ENCODE data around the gene ZBTB17.
A peak's percentile ranks its signal among the peaks of the same experiment; 100 is the strongest.

The ZBTB17 gene

DNA sequence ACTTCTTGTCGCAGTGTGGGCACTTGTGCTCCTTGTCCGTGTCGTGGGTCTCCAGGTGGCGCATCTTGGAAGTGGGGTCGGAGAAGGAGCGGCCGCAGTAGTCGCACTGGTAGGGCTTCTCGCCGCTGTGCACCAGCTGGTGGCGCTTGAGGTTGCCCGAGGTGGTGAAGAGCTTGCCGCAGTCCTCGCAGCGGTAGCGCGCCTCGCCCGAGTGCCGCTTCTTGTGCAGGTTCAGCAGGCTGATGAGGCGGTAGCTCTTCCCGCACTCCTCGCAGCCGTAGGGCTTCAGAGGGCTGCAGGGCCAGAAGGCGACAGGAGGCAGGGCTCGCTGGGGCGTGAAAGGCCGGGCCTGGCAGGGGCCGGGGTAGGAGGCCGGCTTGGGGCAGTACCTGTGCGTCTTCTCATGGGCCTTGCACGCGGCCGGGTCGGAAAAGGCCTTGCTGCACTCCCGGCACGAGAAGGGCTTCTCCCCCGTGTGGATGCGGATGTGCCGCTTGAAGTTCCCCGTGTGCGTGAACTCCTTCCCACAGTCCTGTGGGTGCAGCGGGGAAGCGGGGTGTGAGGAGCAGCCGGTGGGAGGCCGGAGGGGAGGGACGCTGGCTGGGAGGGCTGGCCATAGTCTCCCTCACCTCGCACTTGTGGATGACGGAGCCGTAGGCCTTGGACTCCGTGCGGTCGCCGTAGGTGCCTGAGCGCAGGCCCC is 31.4 kb downstream of the ZBTB17 start:
- DNase-seq (ENCODE audit: low spot score): no peak
- TF ChIP-seq, protein P1, sequence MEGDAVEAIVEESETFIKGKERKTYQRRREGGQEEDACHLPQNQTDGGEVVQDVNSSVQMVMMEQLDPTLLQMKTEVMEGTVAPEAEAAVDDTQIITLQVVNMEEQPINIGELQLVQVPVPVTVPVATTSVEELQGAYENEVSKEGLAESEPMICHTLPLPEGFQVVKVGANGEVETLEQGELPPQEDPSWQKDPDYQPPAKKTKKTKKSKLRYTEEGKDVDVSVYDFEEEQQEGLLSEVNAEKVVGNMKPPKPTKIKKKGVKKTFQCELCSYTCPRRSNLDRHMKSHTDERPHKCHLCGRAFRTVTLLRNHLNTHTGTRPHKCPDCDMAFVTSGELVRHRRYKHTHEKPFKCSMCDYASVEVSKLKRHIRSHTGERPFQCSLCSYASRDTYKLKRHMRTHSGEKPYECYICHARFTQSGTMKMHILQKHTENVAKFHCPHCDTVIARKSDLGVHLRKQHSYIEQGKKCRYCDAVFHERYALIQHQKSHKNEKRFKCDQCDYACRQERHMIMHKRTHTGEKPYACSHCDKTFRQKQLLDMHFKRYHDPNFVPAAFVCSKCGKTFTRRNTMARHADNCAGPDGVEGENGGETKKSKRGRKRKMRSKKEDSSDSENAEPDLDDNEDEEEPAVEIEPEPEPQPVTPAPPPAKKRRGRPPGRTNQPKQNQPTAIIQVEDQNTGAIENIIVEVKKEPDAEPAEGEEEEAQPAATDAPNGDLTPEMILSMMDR (IDR thresholded peaks at IDR 0.05; ENCODE audit: extremely low read depth, missing control alignments): no peak

DNA sequence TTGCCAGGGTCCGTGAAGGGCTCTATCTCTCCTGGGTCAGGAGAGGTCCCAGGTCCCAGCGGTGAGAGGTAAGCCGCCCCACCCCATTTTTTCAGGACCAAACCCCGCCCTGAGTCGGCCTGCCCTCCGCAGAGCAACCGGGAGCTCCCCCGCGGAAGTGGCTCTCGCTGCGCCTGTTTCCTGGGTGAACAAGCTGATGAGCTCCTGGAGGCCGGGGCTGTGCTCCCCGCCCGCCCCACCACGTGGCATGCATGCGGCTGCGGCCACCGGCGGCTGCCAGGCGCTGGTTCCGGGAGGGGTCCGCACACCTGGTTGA is 32.0 kb downstream of the ZBTB17 start:
- DNase-seq (ENCODE audit: low spot score): no peak

DNA sequence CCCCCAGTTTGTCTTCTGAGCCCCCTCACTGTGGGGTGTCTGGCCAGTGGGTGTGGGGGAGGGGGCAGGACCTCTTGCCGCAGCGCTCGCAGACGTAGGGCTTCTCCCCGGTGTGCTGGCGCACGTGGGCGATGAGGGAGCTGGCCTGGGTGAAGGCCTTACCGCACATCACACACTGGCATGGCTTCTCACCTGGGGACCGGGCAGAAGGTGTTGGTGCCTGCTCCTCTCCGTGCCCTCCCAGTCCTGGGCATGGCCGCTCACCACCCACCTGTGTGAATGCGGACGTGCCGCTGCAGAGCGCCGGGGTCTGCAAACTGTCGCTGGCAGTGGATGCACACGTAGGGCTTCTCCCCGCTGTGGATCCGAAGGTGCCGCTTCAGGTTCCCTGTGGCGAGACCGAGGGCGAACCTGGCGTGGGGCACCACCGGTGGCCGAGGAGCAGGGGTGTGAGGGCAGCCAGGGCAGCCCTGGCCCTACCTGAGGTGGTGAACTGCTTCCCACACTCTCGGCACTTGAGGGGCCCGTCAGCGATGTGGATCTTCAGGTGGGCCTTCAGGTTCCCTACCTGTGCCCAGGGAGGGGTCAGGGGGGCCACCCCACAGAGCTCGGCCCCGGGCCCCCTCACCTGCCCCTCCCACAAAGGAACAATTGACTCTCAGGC is 32.4 kb downstream of the ZBTB17 start:
- DNase-seq (ENCODE audit: low spot score): no peak

More for the DNA sequence above, 32.0 kb downstream of the ZBTB17 start:
- TF ChIP-seq, protein P1 (IDR thresholded peaks at IDR 0.05; ENCODE audit: extremely low read depth, missing control alignments): no peak

DNA sequence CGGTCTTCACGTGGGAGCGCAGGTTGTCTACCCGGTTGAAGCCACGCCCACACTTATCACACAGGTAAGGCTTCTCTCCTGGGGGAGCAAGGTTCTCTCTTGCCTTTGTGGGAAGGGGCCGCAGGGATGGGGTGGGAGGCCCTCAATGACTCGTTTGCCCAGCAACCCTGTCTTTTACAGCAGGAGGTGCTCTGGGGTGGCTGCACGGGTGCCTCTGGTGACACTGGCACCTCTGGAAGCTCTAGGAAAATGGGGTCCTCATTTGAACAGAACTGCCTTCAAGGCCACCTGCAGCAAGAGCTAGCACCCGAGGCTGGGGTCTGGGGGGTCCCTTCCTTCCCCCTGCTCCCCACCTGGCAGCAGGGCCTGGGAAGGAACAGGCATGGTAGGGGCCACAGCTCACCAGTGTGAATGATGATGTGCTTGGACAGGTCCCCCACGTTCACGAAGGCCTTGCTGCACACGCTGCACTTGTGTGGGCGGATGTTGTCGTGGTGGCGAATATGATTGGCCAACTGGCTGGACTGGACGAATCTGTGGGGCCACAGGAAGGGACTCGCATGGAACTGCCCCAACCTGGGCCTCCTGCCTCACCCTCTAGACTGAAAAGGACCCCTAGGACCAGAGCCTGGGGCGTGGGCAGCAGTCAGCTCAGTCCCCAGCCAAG is 33.1 kb downstream of the ZBTB17 start:
- TF ChIP-seq, protein P1 (IDR thresholded peaks at IDR 0.05; ENCODE audit: extremely low read depth, missing control alignments): no peak

More for the DNA sequence above, 32.4 kb downstream of the ZBTB17 start:
- TF ChIP-seq, protein P1 (IDR thresholded peaks at IDR 0.05; ENCODE audit: extremely low read depth, missing control alignments): no peak

DNA sequence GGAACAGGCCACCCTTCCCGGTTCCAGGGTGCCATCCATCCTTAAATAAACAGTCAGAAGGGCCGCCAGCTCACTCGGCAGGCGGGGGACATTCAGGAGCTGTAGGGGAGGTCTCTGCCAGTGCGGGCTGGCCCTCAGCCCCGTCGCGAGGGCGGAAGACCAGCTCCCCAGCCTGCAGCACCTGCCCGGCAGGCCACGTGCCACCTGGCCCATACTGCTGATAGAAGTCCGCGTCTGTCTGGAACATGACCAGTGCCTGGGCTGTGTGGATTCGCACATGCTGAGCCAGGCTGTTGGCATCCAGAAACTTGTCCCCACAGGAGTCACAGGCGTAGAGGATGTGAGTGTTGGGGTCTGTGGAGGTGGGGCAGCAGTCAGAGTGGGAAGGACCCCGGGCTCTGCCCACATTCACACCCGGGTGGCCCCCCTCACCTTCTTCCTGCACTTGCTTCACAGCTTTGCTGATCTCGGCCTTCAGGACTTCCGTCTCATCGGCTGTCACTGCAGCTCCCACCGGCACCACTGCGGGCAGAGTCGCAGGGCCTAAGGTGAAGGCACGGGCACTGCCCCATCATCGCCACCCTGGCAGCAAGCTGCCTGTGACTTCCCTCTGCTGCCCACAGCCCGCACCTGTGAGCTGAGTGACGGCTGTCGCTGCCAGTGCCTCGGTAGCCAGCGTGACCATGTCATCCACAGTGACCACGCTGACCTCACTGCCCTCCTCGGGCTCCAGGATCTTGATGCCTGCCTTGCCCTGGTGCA is 33.8 kb downstream of the ZBTB17 start:
- TF ChIP-seq, protein P1 (IDR thresholded peaks at IDR 0.05; ENCODE audit: extremely low read depth, missing control alignments): no peak
- DNase-seq (ENCODE audit: low spot score): no peak

More for the DNA sequence above, 33.1 kb downstream of the ZBTB17 start:
- peak; percentile 25 for DNase-seq (ENCODE audit: low spot score)

DNA sequence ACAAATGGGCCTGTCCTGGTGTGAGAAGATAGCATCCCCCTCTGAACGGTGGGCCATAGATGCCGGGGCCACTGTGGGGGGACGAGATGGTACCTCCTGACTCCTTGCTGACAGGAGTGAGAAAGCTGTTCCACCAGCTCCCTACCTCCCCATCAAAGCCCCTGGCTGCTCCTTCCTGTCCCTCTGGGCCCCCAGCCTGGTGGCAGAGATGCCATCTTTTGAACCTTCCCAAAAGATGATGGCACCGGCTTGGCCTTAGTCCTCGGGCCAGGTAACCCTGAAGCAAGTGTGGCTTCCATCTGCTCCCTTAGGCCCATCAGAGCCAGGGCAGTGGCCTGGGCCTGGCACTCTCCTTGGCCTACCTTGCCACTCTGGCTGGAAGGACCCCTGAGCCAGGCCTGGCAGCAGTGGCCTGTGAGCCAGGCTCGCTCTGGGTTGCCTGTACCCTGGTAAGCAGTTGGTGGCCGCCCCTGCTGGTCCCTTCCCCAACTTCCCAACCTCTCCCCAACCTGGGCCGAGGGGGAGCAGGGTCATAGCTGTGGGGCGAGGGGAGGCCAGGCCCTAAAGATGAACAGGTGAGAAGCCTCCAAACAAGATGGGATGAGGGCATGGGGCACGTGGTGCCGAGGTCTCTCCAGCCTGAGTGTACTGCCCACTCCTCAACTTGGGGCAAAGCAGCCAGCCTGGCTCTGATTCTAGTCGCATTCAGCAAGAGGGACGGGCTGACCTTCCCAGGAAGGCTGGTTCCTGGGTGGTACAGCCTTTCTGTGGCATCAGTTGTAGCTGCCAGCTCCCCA is 34.7 kb downstream of the ZBTB17 start:
- TF ChIP-seq, protein P1 (IDR thresholded peaks at IDR 0.05; ENCODE audit: extremely low read depth, missing control alignments): no peak

More for the DNA sequence above, 34.7 kb downstream of the ZBTB17 start:
- DNase-seq (ENCODE audit: low spot score): no peak
